ENCODE results near the gene INSIG2. TPM values are rescaled to one million over a fixed set of nuclear protein-coding genes. Genes with fewer than 3 reads are reported as not detected.

Gene INSIG2
- total RNA-seq, 1 experiment from 2014 or later, result 13.3 TPM

GRCh38 chr2:118131771-118132170 lies 43.5 kb downstream of the INSIG2 start:
- no TSS peak for BruUV-seq (replicated peaks)
- POLR2A ChIA-PET (ENCODE audit: low non-redundant PET), result no interaction called here

GRCh38 chr2:118133916-118134315 lies 45.6 kb downstream of the INSIG2 start:
- H3K4me3 ChIP-seq (ENCODE audit: low read depth, low read length, poor library complexity, severe bottlenecking), result no peak overlapping the region
- no peaks in the 10 kb centered on the region for H3K4me1 ChIP-seq (ENCODE audit: insufficient read depth, low read length, poor library complexity, severe bottlenecking)
- ChIA-PET POLR2A (ENCODE audit: low non-redundant PET) (no interaction called here), CTCF (no interaction called here)
- H3K9me3 ChIP-seq (ENCODE audit: low read depth, low read length, poor library complexity, severe bottlenecking), result no peaks in the 10 kb centered on the region
- no TSS peak for BruUV-seq (replicated peaks)
- intact Hi-C loops (cut with micrococcal nuclease; ENCODE audit: unreplicated experiment), result no loop called here
- no peaks in the 10 kb centered on the region for H3K36me3 ChIP-seq (ENCODE audit: insufficient read depth, low read length, poor library complexity, severe bottlenecking)
- H3K27ac ChIP-seq (ENCODE audit: low read depth, low read length, poor library complexity, severe bottlenecking), result no peak overlapping the region
- TF ChIP-seq, protein P1, sequence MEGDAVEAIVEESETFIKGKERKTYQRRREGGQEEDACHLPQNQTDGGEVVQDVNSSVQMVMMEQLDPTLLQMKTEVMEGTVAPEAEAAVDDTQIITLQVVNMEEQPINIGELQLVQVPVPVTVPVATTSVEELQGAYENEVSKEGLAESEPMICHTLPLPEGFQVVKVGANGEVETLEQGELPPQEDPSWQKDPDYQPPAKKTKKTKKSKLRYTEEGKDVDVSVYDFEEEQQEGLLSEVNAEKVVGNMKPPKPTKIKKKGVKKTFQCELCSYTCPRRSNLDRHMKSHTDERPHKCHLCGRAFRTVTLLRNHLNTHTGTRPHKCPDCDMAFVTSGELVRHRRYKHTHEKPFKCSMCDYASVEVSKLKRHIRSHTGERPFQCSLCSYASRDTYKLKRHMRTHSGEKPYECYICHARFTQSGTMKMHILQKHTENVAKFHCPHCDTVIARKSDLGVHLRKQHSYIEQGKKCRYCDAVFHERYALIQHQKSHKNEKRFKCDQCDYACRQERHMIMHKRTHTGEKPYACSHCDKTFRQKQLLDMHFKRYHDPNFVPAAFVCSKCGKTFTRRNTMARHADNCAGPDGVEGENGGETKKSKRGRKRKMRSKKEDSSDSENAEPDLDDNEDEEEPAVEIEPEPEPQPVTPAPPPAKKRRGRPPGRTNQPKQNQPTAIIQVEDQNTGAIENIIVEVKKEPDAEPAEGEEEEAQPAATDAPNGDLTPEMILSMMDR (conservative IDR thresholded peaks at IDR 0.05; ENCODE audit: low read depth, low read length), result no peak
- no peak for TF ChIP-seq EZH2 (IDR thresholded peaks at IDR 0.05; ENCODE audit: borderline replicate concordance, low read depth, low read length, poor library complexity, severe bottlenecking)
- H3K27me3 ChIP-seq (replicated peaks; ENCODE audit: insufficient read depth, low read depth, low read length, poor library complexity), result no peaks in the 10 kb centered on the region
- no peak for DNase-seq (ENCODE audit: low spot score)

More at GRCh38 chr2:118131771-118132170, 43.5 kb downstream of the INSIG2 start:
- no peaks in the 10 kb centered on the region for H3K36me3 ChIP-seq (ENCODE audit: insufficient read depth, low read length, poor library complexity, severe bottlenecking)
- CTCF ChIA-PET, result no interaction called here
- intact Hi-C loops (cut with micrococcal nuclease; ENCODE audit: unreplicated experiment), result no loop called here
- no peak overlapping the region for H3K27ac ChIP-seq (ENCODE audit: low read depth, low read length, poor library complexity, severe bottlenecking)
- DNase-seq (ENCODE audit: low spot score), result no peak
- H3K4me1 ChIP-seq (ENCODE audit: insufficient read depth, low read length, poor library complexity, severe bottlenecking), result no peaks in the 10 kb centered on the region
- TF ChIP-seq, protein P1 (conservative IDR thresholded peaks at IDR 0.05; ENCODE audit: low read depth, low read length), result no peak
- no peak for TF ChIP-seq EZH2 (IDR thresholded peaks at IDR 0.05; ENCODE audit: borderline replicate concordance, low read depth, low read length, poor library complexity, severe bottlenecking)
- no peak overlapping the region for H3K4me3 ChIP-seq (ENCODE audit: low read depth, low read length, poor library complexity, severe bottlenecking)
- no peaks in the 10 kb centered on the region for H3K9me3 ChIP-seq (ENCODE audit: low read depth, low read length, poor library complexity, severe bottlenecking)
- H3K27me3 ChIP-seq (replicated peaks; ENCODE audit: insufficient read depth, low read depth, low read length, poor library complexity), result no peaks in the 10 kb centered on the region

DNA sequence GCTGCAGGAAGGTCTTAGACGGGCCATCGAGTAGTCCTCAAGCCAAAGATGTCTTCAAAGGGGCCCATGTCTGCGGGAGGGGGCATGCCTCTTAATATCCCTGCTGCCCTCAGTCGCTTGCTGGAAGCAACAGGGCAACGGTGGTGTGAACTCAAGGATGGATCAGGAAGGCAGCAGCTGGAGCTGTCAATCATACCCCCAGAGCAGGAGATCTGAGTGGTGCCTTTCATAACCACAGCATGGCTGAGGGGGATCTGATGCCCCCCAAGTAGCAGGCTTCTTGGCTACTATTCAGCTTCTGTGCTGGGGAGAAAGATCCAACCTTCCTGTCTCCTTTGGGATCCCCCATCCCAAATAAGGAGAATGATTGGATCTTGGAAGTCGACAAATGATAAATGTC lies 46.4 kb downstream of the INSIG2 start:
- Histone ChIP-seq H3K27ac (ENCODE audit: low read depth, low read length, poor library complexity, severe bottlenecking) (no peak overlapping the region), H3K36me3 (ENCODE audit: insufficient read depth, low read length, poor library complexity, severe bottlenecking) (no peaks in the 10 kb centered on the region), H3K9me3 (ENCODE audit: low read depth, low read length, poor library complexity, severe bottlenecking) (no peaks in the 10 kb centered on the region), H3K4me3 (ENCODE audit: low read depth, low read length, poor library complexity, severe bottlenecking) (no peak overlapping the region), H3K4me1 (ENCODE audit: insufficient read depth, low read length, poor library complexity, severe bottlenecking) (no peaks in the 10 kb centered on the region), H3K27me3 (replicated peaks; ENCODE audit: insufficient read depth, low read depth, low read length, poor library complexity) (no peaks in the 10 kb centered on the region)
- DNase-seq (ENCODE audit: low spot score), result no peak
- TF ChIP-seq, protein P1 (conservative IDR thresholded peaks at IDR 0.05; ENCODE audit: low read depth, low read length), result no peak
- TF ChIP-seq EZH2 (IDR thresholded peaks at IDR 0.05; ENCODE audit: borderline replicate concordance, low read depth, low read length, poor library complexity, severe bottlenecking), result no peak
- no TSS peak for BruUV-seq (replicated peaks)
- intact Hi-C loops (cut with micrococcal nuclease; ENCODE audit: unreplicated experiment), result no loop called here
- ChIA-PET CTCF (no interaction called here), POLR2A (ENCODE audit: low non-redundant PET) (no interaction called here)
